Activated T-helper 9 cell treated with anti-CD3 and anti-CD28 coated beads, Interleukin-2, amount 50 U/mL, for 16 hours (primary cell): ENCODE data around the gene CACNA1I.
"Not testable (repeated sequence)": the region's sequence is repeated elsewhere in the genome, so short reads cannot be mapped to it uniquely, and the experiment has no call there.

Experiments
- DNase-seq: peaks from one replicate; pipeline ENCODE4 v3.0.0-alpha.2; 2020; ENCODE audit warnings: low read depth

CACNA1I gene

DNA sequence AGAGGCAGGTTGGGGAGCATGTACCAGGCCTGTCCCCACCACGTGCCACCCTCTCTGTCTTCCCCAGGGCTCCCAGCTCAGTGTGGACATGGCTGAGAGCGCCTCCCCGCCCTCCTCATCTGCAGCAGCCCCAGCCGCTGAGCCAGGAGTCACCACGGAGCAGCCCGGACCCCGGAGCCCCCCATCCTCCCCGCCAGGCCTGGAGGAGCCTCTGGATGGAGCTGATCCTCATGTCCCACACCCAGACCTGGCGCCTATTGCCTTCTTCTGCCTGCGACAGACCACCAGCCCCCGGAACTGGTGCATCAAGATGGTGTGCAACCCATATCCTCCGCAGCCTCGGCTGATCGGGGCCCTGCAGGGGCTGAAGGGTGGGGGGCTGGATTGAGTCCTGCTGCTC is at the start of gene CACNA1I:
Gene CACNA1I, plus strand, starts transcription at position 89 of the 400 bp plus-strand sequence. Its CDS starts 0 bp downstream, at position 89.
- DNase-seq, result no peak

DNA sequence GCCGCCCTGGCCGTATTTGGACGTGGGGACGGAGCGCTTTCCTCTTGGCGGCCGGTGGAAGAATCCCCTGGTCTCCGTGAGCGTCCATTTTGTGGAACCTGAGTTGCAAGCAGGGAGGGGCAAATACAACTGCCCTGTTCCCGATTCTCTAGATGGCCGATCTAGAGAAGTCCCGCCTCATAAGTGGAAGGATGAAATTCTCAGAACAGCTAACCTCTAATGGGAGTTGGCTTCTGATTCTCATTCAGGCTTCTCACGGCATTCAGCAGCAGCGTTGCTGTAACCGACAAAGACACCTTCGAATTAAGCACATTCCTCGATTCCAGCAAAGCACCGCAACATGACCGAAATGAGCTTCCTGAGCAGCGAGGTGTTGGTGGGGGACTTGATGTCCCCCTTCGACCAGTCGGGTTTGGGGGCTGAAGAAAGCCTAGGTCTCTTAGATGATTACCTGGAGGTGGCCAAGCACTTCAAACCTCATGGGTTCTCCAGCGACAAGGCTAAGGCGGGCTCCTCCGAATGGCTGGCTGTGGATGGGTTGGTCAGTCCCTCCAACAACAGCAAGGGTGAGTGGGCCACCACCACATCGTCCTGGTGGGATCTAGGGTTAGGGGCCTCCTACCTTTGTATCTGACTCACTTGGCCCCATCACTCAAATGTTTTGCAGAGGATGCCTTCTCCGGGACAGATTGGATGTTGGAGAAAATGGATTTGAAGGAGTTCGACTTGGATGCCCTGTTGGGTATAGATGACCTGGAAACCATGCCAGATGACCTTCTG is 49.3 kb upstream of the CACNA1I start:
- DNase-seq, result not testable (repeated sequence)

DNA sequence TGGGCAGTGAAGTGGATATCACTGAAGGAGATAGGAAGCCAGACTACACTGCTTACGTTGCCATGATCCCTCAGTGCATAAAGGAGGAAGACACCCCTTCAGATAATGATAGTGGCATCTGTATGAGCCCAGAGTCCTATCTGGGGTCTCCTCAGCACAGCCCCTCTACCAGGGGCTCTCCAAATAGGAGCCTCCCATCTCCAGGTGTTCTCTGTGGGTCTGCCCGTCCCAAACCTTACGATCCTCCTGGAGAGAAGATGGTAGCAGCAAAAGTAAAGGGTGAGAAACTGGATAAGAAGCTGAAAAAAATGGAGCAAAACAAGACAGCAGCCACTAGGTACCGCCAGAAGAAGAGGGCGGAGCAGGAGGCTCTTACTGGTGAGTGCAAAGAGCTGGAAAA is 48.5 kb upstream of the CACNA1I start:
- not testable (repeated sequence) for DNase-seq

DNA sequence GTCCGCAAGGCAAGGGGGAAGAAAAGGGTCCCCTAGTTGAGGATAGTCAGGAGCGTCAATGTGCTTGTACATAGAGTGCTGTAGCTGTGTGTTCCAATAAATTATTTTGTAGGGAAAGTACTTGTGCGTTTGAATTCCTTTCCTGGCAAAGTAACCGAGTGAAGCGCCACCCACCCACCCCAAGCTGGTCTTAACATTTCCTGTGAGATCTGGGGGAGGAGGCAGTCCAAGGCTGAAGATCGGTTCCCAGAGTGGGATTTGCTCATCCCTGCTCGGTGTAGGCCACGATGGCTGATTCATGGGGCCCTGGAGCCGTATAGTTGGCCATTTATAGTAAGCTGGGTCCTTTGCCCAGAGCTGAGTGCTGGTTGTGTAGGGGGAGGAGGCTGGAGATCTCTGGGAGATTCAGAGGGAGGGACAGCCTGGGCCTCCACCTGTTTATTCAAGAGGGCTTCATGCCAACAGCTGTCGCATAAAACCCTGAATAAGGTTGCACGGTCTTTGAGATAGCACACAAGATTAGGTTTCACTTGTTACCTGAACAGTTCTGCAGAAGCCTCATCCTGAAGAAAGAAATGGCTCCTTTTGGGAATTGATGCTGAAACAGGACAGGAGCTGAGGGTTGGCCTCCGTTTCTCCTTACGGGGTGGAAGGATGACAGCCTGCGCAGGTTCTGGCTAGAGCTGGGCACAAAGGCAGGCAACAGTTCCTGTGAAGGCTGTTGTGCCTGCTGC is 47.8 kb upstream of the CACNA1I start:
- DNase-seq, result no peak

DNA sequence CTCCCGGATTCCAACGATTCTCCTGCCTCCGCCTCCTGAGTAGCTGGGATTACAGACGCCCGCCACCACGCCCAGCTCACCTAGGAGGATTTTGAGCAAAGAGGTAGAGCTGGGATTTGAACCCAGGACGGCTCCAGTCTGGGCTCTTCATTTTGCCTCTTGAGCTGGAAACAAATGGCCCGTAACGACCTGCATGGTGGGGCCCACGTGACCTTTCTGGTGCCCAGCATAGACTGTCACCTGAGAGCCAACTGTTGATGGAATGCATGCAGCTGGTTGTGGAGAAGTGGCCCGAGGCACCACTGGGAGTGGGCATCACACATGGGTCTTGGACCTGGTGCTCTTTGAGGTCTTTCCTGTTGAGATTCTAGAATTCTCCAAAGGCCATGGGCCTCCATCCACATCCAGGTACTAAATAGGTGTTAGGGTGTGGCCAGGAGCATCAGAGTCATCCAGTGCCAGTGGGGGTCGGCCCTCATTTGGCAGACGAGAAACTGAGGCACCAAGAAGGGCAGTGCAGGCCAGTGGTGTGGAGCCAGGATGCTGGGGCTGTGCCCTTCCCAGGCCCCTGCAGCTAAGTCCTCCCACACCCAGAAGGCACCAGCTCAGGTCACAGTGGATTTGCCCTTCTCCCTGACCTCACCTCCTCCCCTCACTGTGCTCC is 46.3 kb upstream of the CACNA1I start:
- no peak for DNase-seq

DNA sequence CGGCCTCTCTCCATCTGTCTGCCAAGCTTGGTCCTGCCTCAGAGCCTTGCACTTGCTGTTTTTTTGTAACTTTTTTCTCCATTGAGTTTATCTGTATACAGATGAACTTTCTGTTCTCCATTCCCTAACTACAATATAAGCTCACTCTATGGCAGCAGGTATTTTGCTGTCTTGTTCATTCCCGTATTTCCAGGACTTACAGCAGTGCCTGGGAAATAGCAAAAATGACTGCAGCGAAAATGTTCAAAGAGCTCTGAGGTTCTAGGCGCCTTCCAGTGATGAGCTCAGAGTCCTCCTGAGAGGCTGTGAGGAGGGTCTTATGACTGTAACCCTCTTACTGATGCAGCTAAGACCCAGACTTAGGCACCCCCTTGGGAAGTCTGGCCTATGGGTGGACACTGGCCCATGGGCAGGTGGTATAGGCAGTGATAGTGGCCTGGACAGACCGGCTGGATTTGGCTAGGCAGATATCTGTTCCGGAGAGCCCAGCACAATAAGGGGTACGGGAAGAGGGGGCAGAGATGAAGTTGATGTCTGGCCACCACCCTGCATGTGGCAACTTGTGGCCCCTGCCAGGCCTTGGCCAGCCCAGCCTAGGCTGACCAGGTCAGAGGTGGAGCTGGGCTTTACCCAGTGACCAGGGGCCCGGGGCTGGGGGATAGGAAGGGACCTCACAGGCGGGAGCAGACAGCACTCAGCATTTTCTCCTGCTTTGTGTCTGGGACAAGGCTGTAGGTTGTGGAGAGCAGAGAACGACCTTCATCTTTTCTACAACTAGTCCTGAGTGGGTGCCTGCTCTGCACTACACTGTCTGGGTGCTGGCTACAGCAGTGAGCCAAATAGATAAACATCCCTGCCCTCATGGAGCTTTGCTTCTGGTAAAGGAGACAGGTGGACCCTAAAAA is 45.5 kb upstream of the CACNA1I start:
- no peak for DNase-seq

DNA sequence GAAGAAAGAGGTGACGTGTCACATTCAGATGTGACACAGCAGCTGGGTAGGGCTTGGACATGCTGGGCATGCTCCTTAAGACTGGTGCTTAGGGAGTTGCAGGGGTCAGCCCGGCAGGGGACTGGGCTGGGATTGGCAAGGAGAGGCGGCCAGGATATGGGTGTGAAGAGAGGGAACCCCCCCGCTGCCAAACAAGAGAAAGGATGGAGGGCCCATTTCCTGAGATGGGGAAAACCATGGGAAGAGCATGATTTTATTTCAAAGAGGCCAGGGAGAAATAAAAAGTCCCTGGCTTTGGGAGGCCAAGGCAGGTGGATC is 44.9 kb upstream of the CACNA1I start:
- no peak for DNase-seq

DNA sequence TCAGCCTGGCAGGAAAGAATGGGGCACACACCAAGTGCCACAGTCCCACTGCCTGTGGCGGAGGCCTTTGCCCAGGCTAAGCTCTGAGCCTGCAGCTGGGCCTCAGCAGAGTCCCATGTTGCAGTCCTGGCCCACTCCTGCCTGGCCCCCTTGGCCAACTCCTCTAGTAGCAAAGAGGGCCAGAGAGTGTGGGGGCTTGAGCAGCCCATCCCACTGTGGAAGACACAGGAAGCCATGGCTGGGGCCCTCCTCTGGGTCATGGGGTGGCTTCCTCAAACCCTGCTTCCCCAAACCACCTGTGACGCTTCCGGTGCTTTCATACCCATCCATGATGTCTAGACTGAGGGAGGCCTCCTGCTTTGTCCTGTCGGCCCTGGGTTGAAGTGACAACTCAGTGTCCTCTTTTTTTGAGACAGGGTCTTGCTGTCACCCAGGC is 43.8 kb upstream of the CACNA1I start:
- no peak for DNase-seq

DNA sequence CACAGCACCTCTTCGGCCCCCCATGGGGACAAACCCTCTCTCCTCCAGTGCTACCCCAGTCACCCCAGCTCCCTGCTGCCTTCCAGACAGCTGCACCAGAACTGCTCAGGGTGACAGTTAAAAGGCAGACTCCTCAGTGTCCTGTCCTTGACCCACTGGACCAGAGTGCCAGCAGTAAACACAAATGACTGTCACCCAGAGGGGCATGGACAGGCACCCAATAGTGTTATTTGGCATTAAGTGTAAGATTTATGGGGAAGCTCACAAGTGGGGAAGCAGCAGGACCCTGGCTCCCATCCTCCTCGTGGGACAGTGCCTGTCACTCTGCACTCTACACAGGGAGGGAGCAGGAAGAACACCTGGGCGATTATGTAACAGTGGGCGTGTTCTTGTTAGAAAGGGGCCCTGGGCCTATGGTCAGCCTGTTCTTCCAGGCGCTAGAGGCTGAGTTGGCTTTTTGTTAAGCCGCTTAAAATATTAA is 43.0 kb upstream of the CACNA1I start:
- no peak for DNase-seq

DNA sequence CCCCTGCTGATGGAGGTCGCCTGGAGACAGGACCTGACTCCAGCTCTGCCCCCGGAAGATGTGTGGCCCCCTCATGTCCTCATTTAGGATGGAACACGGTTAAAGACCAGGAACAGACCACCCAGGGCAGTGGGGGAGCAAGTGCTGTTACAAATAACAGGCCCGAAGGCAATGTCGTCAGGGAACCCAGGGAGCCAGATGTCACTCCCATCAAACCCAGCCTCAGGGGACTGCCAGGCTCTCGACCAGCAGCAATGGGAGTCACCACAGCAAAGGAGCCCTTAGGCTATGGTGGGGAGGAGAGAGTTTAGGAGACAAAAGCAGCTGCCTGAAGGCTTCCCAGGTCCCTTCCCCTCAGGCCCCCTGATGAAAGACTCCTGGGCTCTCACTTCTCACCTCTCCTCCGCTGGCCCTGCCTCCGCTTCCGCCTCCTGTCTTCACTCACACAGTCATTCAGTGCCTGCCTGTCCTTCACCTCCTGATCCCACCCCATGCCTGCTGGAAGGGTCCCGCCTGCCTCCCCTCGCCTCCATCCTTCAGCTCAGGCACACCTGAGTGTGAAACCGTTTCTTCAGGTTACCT is 42.4 kb upstream of the CACNA1I start:
- no peak for DNase-seq

DNA sequence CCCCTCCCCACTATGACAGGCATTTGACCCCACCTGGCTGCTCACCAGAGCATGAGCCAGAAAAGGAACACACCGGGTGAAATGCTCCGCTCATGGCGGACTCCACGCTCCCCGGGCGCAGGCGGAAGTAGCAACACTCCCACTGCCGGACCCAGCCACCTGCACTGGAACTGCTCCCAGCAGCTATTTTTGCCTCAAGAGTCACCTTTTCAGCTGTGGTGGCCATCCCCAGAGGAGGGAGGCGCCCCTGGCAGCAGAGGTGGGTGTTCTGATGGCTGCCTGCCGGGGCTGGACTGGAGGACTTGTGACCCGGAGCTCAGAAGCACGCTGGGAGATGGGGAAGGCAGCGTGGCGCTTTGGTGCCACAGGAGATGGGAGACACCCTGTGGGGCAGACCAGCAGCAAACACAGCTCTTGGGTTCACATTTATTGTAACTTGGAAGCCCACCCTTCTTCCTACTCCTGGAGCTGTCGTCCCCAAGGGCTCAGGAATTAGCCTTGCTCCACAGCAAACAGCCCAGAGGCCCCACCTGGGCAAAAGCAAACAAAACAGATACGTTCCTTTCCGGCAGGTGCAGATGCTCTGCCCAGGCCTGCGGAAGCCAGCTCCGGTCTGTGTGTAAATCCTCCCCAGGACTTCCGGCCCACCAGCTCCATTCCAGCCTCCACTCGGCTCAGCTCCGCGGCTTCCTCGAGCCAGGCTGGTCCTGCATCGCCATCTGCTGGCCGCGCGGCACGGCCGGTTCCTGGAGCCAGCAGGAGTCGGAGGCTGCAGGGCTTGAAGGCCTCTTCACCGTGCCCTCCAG is 41.7 kb upstream of the CACNA1I start:
- DNase-seq, result peak; percentile 86

DNA sequence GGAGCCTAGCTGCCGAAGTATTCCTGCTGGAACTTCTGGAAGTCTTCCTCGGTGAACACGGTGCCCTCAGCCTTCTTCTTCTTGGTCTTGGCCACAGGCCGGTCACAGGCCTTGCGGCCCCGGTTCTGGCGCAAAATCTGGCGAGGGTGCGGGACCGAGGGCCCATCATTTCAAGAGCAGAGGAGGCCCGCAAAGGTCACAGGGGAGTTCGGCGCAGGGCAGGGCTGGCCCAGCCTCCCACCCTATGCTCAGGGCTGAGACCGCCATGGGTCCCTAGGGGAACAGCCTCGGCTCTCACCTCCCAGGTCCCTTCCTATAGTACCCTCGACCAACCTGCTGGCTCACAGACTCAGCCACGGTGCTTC is 41.1 kb upstream of the CACNA1I start:
- no peak for DNase-seq

DNA sequence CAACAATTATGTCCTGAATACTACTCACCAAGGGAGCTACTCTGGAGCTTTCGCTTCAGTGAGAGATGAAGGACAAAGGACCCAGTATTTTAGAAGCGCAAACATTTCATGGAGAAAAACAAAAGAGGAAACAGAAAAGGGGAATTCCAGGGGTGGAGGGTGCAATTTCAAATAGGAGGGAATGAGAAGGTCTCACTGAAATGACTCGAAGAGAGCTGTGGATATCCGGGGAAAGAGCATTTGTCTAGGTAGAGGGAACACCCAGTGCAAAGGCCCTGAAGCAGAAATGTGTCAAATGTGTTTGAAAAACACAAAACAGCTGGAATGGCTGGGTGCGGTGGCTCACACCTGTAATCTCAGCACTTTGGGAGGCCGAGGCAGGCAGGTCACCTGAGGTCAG is 40.4 kb upstream of the CACNA1I start:
- no peak for DNase-seq

DNA sequence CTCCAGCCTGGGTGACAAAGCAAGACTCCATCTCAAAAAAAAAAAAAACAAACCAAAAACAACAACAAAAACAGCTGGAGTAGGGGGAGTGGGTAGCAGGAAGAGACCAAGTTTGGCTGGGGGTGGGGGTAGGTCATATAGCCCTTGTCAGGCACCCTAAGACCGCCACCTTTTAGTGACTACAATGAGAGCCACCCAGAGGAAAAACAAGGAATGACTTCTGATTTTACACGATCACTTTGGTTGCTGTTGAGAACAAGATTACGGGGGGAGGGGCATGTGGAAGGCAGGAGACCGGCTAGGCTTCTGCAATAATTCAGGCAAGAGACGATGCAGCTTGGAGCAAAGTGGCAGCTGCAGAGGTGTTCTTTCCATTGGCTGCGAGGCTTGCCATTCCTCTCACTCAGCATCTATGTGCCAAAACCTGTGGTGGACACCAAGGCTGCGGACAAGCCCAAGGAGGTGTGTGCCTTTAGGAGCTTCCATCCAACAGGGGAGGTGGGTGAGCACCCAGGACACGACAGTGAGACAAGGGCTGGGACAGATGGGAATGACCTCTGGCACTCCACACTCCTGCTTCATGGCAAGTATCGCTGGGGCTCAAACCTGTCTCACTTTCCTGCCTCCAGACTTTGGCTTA is 39.7 kb upstream of the CACNA1I start:
- no peak for DNase-seq

DNA sequence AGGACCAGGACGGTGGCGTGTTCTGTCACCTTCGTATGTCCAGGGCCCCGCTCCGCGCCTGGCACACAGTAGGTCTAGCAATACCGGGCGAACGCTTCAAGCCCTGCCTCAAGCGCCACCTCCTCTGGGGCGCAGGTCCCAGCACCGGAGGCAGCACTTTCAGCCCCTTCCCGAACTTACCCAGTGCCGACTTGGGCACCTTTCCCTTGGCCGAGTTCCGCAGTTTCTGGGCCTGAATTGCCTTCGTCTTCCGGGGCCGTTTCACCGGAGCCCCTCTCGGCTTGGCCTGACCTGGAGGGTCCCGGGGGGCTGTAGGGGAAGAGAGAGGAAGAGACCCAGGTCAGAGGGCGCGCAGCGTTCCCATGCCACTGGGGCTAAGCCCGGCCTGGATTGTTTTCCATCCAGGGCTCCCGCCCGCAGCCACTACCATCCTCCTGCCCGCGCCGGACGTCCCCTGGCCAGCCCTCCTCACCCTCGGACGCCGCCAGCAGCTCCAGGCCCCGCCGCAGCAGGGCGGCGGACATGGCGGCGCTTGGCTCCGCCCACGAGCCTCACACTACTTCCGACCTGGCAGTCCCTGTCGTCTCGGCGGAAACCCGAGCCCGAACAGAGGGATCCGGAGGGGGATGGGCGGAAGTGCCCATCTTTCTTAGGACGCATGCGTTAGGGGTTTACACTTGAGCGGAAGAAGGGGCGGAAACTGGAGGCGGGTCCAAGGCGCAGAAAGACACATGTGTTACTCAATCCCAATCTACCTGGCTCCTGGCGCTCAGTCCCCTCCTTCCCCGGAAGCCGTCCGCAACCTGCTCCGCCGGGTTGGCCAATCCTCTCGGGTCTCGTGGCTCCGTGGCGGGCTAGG is 38.1 kb upstream of the CACNA1I start, which contains the start of gene RPS19BP1:
Gene RPS19BP1, minus strand, starts transcription at position 534 of the 859 bp plus-strand sequence. Its CDS starts 10 bp downstream, at position 524.
- DNase-seq, result peak; percentile 99

DNA sequence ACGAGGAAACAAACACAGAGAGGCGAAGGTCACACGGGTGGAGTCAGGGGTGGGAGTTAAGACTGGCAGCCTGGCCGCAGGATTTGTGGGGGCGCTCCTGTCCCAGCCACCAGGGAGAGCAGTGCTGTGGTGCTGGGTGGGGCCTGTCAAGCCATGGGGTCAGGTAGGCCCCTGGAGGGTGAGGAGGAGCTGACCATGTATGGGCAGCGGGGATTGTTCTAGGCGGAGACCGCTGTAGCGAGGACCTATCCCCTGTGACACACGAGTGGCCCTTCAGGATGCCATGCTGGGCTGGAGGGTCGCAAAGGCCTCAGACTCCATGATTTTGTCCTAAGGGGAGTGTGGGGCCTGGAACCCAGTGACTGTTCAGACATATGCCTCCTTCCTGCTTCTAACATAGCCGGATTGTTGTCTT is 36.5 kb upstream of the CACNA1I start:
- no peak for DNase-seq

DNA sequence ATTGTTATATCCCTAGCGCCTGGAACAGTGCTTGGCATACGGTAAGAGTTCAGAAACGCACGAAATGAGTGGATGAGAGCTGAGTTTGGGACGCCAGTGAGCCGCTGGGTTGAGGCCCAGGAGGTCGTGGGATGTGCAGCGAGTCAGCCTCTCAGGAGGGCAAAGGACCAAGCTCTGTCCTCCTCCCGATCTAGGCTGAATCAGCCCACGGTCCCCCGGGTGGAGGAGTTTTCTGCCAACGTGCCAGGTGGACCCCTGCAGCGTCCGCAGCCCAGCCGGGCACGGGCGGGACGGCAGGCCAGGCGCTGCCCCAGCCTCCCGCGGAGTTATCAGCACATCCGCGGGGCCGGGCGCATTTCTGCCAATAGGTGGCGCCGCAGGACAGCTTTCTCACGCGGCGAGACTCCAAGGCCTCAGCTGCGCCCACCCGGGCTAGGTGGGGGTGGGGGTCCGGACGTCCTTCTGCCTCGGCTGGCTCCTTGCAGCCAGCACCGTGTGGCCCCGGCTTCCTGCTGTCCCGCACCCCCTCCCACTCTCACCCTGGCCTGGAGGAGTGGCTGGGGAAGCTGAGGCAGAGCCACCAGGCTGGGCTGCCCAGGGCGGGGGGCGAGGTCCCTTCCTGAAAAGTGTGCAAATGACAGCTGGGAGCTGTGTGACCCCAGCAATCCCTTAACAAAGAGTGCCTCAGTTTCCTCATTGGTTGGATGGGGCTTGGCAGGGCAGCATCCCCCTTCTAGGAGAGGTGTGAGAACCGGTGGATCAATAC is 35.8 kb upstream of the CACNA1I start:
- DNase-seq, result peak; percentile 73

DNA sequence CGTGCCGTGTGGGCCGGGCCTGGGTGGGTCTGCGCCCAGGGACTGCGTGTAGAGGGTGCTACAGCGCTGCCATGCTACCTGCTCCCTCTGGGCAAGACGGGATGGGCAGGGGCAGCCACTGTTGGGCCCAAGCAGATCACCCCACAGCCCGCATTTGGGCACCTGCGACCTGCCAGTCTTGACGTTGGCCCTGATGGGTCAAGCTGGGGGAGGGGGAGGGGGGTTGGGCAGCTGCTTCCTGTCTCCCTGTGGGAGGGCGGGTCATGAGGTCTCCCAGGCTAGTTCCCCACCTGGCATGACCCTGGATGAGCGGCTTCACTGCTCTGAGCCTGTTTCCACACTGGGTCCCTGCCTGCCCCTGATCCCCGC is 35.2 kb upstream of the CACNA1I start:
- DNase-seq, result no peak
